NCI-H2196 treated with DMSO at 0.1 percent for 48 hours (cell line): ENCODE results near the gene ZNF425.
A peak's percentile ranks its signal among the peaks of the same experiment; 100 is the strongest.
"Not testable (repeated sequence)": the region's sequence is repeated elsewhere in the genome, so short reads cannot be mapped to it uniquely, and the experiment has no call there.

ENCODE experiments used
- DNase-seq: peaks from one replicate; lab custom pipeline; 2025; ENCODE audit not compliant: unreplicated experiment; lab: John Stamatoyannopoulos, UW

ZNF425 gene

GRCh38 chr7:149125863-149126661, at the start of gene ZNF425:
TSS of gene ZNF425 (minus strand) at chr7:149126324. CDS start at chr7:149126213, 111 bp downstream.
- DNase-seq: peak; percentile 81

- no peak for DNase-seq
These were observed 49.0 kb upstream of the ZNF425 start for GRCh38 chr7:149175150-149175549.

- no peak for DNase-seq
These were observed 46.4 kb upstream of the ZNF425 start for GRCh38 chr7:149172534-149172920.

GRCh38 chr7:149171892-149172533, 45.9 kb upstream of the ZNF425 start:
- no peak for DNase-seq

- DNase-seq: no peak
These were observed 40.7 kb upstream of the ZNF425 start for GRCh38 chr7:149166630-149167352.

GRCh38 chr7:149166142-149166541, 40.0 kb upstream of the ZNF425 start:
- no peak for DNase-seq

- no peak for DNase-seq
These were observed 35.2 kb upstream of the ZNF425 start for GRCh38 chr7:149161241-149161848.

- DNase-seq: no peak
These were observed 30.8 kb upstream of the ZNF425 start for GRCh38 chr7:149156898-149157297.

GRCh38 chr7:149154056-149154455, 27.9 kb upstream of the ZNF425 start:
- DNase-seq: no peak

- no peak for DNase-seq
These were observed 27.2 kb upstream of the ZNF425 start for GRCh38 chr7:149153346-149153745.

- no peak for DNase-seq
These were observed 24.9 kb upstream of the ZNF425 start for GRCh38 chr7:149150981-149151380.

- no peak for DNase-seq
These were observed 21.9 kb upstream of the ZNF425 start for GRCh38 chr7:149147752-149148653.

- peak; percentile 67 for DNase-seq
These were observed 21.1 kb upstream of the ZNF425 start, which contains the start of gene ZNF398 for GRCh38 chr7:149147072-149147751. TSS of gene ZNF398 (plus strand) at chr7:149147453. CDS start at chr7:149147743, 290 bp downstream.

- no peak for DNase-seq
These were observed 19.1 kb upstream of the ZNF425 start for GRCh38 chr7:149145031-149145845.

- not testable (repeated sequence) for DNase-seq
These were observed 18.4 kb upstream of the ZNF425 start for GRCh38 chr7:149144436-149144922.

GRCh38 chr7:149141893-149142292, 15.8 kb upstream of the ZNF425 start:
- DNase-seq: no peak

- DNase-seq: no peak
These were observed 14.7 kb upstream of the ZNF425 start for GRCh38 chr7:149140831-149141230.

- DNase-seq: no peak
These were observed 10.0 kb upstream of the ZNF425 start for GRCh38 chr7:149136118-149136517.
